Bronchial epithelial cell (primary cell): ENCODE data around the gene THSD4. TPM values are rescaled to one million over a fixed set of nuclear protein-coding genes. Genes with fewer than 3 reads are reported as not detected.
A peak's percentile ranks its signal among the peaks of the same experiment; 100 is the strongest.

Experiments used
- DNase-seq: peaks from one replicate; pipeline ENCODE4 v3.0.0-alpha.2; 2010; ENCODE audit warnings: low read depth
- FAIRE-seq: peaks from 2 replicates; lab custom pipeline; 2011; peaks lifted over from hg19 to GRCh38; lab: Jason Lieb, UNC
- H3K27me3 ChIP-seq: 2 replicates; pipeline ENCODE4 v1.5.1; 2011; ENCODE audit warnings: low read length; ENCODE audit not compliant: control insufficient read depth, insufficient read depth
- H3K36me3 ChIP-seq: 2 replicates; pipeline ENCODE4 v1.5.1; 2011; ENCODE audit warnings: low read length; ENCODE audit not compliant: control insufficient read depth, insufficient read depth
- H3K4me3 ChIP-seq: 2 replicates; pipeline ENCODE4 v1.5.1; 2011; ENCODE audit warnings: mild to moderate bottlenecking, low read depth, low read length, control low read depth
- CTCF ChIP-seq: IDR thresholded peaks from 2 replicates; pipeline ENCODE4 v1.5.1; 2011; ENCODE audit warnings: mild to moderate bottlenecking, moderate library complexity, low read length, control low read depth, inconsistent platforms; ENCODE audit not compliant: insufficient read depth, severe bottlenecking
- total RNA-seq: library from RNA; depleted of rRNA; stranded (reverse); fragments of >200 nt; gene quantifications from 2 replicates; pipeline ENCODE4 v1.2.1, GENCODE V29; 2014

The THSD4 gene
- total RNA-seq, 1 donor from 2014 or later, result 14.5 TPM

- TF ChIP-seq CTCF, result no peak
- Histone ChIP-seq H3K4me3 (no peak overlapping the region), H3K27me3 (no peaks in the 10 kb centered on the region), H3K36me3 (no peaks in the 10 kb centered on the region)
- DNase-seq (no peak), FAIRE-seq (peak; percentile 80)
Observed at GRCh38 chr15:71373917-71374316, 258.6 kb downstream of the THSD4 start.

- DNase-seq (no peak), FAIRE-seq (peak; percentile 7)
- H3K27me3 ChIP-seq, result no peaks in the 10 kb centered on the region
Observed at GRCh38 chr15:71374607-71375352, 259.5 kb downstream of the THSD4 start.

GRCh38 chr15:71375934-71376333 is 260.7 kb downstream of the THSD4 start:
- Histone ChIP-seq H3K36me3 (no peaks in the 10 kb centered on the region), H3K4me3 (no peak overlapping the region), H3K27me3 (no peaks in the 10 kb centered on the region)
- FAIRE-seq, result no peak
- no peak for TF ChIP-seq CTCF
- DNase-seq, result peak; percentile 43

More at GRCh38 chr15:71374607-71375352, 259.5 kb downstream of the THSD4 start:
- Histone ChIP-seq H3K4me3 (no peak overlapping the region), H3K36me3 (no peaks in the 10 kb centered on the region)
- no peak for TF ChIP-seq CTCF

GRCh38 chr15:71379893-71380292 is 264.6 kb downstream of the THSD4 start:
- DNase-seq, result no peak
- H3K4me3 ChIP-seq, result no peak overlapping the region
- no peak for TF ChIP-seq CTCF
- H3K36me3 ChIP-seq, result no peaks in the 10 kb centered on the region
- H3K27me3 ChIP-seq, result no peaks in the 10 kb centered on the region
- FAIRE-seq, result no peak

GRCh38 chr15:71380345-71380744 is 265.1 kb downstream of the THSD4 start:
- no peak for TF ChIP-seq CTCF
- H3K27me3 ChIP-seq, result no peaks in the 10 kb centered on the region

More at GRCh38 chr15:71380345-71380744, 265.1 kb downstream of the THSD4 start:
- H3K4me3 ChIP-seq, result no peak overlapping the region
- FAIRE-seq (no peak), DNase-seq (no peak)
- no peaks in the 10 kb centered on the region for H3K36me3 ChIP-seq
